Mammary epithelial cell (primary cell): ENCODE data around the gene NFATC1.

Source experiments
- CTCF ChIP-seq, 2 donors: IDR thresholded peaks in 1 of 2; conservative IDR thresholded peaks in 1 of 2; 2 replicates each; pipeline ENCODE4 v1.5.1; 2011 to 2012; ENCODE audit warnings: inconsistent platforms in 2 of 2, low read length in 2 of 2, mild to moderate bottlenecking in 2 of 2, control low read depth in 1 of 2, low read depth in 1 of 2; ENCODE audit not compliant: insufficient read depth in 1 of 2; ENCODE audit errors: extremely low read depth in 1 of 2
- EZH2 ChIP-seq: IDR thresholded peaks from 2 replicates; pipeline ENCODE4 v1.6.1; 2012; ENCODE audit warnings: low read length, inconsistent platforms, borderline replicate concordance

- TF ChIP-seq EZH2 (no peak), CTCF (conservative IDR thresholded peaks at IDR 0.05 in 1 of 2, IDR thresholded peaks at IDR 0.05 in 1 of 2; ENCODE audit: extremely low read depth in 1 of 2, insufficient read depth in 1 of 2, low read depth in 1 of 2, low read length in 2 of 2) (no peak)
Measured at GRCh38 chr18:79379251-79379905, 16.4 kb upstream of the NFATC1 start.
